Measurements from ENCODE around the gene DPH7.
"Not testable (repeated sequence)": the region's sequence is repeated elsewhere in the genome, so short reads cannot be mapped to it uniquely, and the experiment has no call there.

The DPH7 gene

DNA sequence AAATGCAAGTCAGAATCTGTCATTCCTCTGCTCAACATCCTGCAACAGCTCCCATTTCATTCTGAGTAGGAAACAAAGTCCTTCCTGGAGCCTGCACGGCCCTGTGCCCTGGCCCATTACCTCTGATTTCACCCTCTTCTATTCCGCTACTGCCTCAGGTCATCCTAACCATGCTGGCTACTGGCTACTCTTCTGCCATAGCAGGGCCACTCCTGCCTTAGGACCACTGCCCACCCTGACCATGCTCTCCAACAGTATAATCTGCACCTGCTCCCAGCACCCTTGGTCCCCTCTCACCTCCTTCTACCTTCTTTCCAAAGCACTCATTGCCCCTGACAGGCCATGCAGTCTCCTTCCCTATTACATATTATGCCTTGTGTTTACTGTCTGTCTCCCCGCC is 8.2 kb downstream of the DPH7 start:
- no peak for TF ChIP-seq CTCF (IDR thresholded peaks at IDR 0.05; ENCODE audit: insufficient read depth, low read depth, low read length, missing control alignments)
- no peak overlapping the region for H3K4me3 ChIP-seq (ENCODE audit: low read depth, low read length)
- DNase-seq (ENCODE audit: low read depth), result no peak

GRCh38 chr9:137569609-137570203 is 9.0 kb downstream of the DPH7 start:
- no peak for DNase-seq (ENCODE audit: low read depth)
- no peak for TF ChIP-seq CTCF (IDR thresholded peaks at IDR 0.05; ENCODE audit: insufficient read depth, low read depth, low read length, missing control alignments)
- H3K4me3 ChIP-seq (ENCODE audit: low read depth, low read length), result no peak overlapping the region

DNA sequence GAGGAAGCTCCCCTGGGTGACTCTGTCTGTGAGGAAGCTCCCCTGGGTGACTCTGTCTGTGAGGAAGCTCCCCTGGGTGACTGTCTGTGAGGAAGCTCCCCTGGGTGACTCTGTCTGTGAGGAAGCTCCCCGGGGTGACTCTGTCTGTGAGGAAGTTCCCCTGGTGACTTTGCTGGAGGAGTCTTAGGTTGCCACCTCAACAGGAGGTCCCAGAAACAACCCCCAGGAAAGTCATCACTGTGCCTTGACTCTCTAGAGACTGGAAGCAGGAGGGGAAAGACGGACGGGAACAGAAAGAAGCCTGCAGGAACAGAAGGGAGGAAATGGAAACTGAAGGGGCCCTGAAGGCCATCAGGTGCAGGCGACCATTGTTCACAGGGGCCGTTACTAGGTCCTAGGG is 10.3 kb downstream of the DPH7 start:
- H3K4me3 ChIP-seq (ENCODE audit: low read depth, low read length); DNase-seq (ENCODE audit: low read depth): not testable (repeated sequence)

DNA sequence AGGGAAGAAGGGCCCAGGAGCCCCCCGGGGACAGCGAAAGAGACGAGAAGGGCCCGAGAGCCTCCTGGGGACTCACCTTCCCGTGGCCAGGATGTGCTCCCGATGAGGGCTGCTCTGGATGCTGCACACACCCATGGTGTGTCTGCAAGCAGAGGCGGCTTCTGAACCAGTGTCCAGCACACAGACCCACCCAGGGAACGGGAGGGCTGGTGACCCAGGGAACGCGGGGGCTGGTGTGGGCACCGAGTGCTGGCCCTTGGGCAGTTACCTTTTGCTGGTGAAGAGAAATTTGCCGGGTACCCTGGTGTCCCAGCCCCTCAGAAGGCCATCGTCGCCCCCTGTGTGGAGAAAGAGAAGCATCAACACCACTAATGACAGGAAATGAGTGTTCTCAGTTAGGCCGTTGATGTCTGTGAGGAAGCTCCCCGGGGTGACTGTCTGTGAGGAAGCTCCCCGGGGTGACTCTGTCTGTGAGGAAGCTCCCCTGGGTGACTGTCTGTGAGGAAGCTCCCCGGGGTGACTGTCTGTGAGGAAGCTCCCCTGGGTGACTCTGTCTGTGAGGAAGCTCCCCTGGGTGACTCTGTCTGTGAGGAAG is 13.8 kb downstream of the DPH7 start:
- no peak overlapping the region for H3K4me3 ChIP-seq (ENCODE audit: low read depth, low read length)
- DNase-seq (ENCODE audit: low read depth), result no peak
- no peak for TF ChIP-seq CTCF (IDR thresholded peaks at IDR 0.05; ENCODE audit: insufficient read depth, low read depth, low read length, missing control alignments)

- no peak for DNase-seq (ENCODE audit: low read depth)
- no peak overlapping the region for H3K4me3 ChIP-seq (ENCODE audit: low read depth, low read length)
- no peak for TF ChIP-seq CTCF (IDR thresholded peaks at IDR 0.05; ENCODE audit: insufficient read depth, low read depth, low read length, missing control alignments)
Measured at GRCh38 chr9:137564134-137564533, 14.6 kb downstream of the DPH7 start.

DNA sequence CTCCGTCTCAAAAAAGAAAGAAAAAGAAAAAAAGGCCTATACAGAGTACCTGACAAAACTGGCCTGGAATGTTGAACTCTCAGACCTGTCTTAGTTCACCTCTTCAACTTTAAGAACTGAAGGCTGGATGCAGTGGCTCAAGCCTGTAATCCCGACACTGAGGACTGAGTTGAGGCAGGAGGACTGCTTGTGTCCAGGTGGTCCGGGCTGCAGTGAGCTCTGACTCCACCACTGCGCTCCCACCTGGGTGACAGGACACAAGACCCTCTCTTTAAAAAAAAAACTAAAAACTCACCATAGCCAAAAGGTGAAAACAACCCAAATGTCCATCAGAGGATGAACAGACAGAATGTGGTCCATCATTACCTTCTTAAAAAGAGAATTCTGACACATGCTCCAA is 20.6 kb downstream of the DPH7 start:
- no peak overlapping the region for H3K4me3 ChIP-seq (ENCODE audit: low read depth, low read length)
- no peak for DNase-seq (ENCODE audit: low read depth)
- no peak for TF ChIP-seq CTCF (IDR thresholded peaks at IDR 0.05; ENCODE audit: insufficient read depth, low read depth, low read length, missing control alignments)

GRCh38 chr9:137556069-137556838 is 22.5 kb downstream of the DPH7 start:
- no peak overlapping the region for H3K4me3 ChIP-seq (ENCODE audit: low read depth, low read length)
- no peak for DNase-seq (ENCODE audit: low read depth)
- TF ChIP-seq CTCF (IDR thresholded peaks at IDR 0.05; ENCODE audit: insufficient read depth, low read depth, low read length, missing control alignments), result no peak
